Trophoblast cell (in vitro differentiated cells and primary cell): ENCODE results near the gene PRPF6.

Experiments used
- DNase-seq, 2 donors: peaks; one replicate each; pipeline ENCODE4 v3.0.0-alpha.2; 2016
- H2AFZ ChIP-seq: 2 replicates; pipeline ENCODE4 v1.6.1; 2013; ENCODE audit warnings: low read length, moderate library complexity, mild to moderate bottlenecking; ENCODE audit not compliant: insufficient read depth, poor library complexity
- H2AK5ac ChIP-seq: 2 replicates; pipeline ENCODE4 v1.6.1; 2013; ENCODE audit warnings: mild to moderate bottlenecking, low read length
- H2BK120ac ChIP-seq: 2 replicates; pipeline ENCODE4 v1.6.1; 2013; ENCODE audit warnings: low read length, mild to moderate bottlenecking, moderate library complexity; ENCODE audit not compliant: insufficient read depth, poor library complexity
- H2BK12ac ChIP-seq: 2 replicates; pipeline ENCODE4 v1.6.1; 2013; ENCODE audit warnings: mild to moderate bottlenecking, low read length, moderate library complexity
- H2BK5ac ChIP-seq: 2 replicates; pipeline ENCODE4 v1.6.1; 2013; ENCODE audit warnings: low read length, low read depth, moderate library complexity, mild to moderate bottlenecking; ENCODE audit not compliant: poor library complexity
- H3K14ac ChIP-seq: 2 replicates; pipeline ENCODE4 v1.6.1; 2013; ENCODE audit warnings: mild to moderate bottlenecking, low read length
- H3K18ac ChIP-seq: 2 replicates; pipeline ENCODE4 v1.6.1; 2013; ENCODE audit warnings: mild to moderate bottlenecking, low read length
- H3K23ac ChIP-seq: 2 replicates; pipeline ENCODE4 v1.6.1; 2013; ENCODE audit warnings: low read length
- H3K27ac ChIP-seq: 2 replicates; pipeline ENCODE4 v1.5.1; 2013; ENCODE audit warnings: low read depth, mild to moderate bottlenecking, inconsistent platforms, low read length, moderate library complexity
- H3K27me3 ChIP-seq: 2 replicates; pipeline ENCODE4 v1.6.1; 2013; ENCODE audit warnings: inconsistent platforms, mild to moderate bottlenecking, low read length, moderate library complexity; ENCODE audit not compliant: insufficient read depth
- H3K36me3 ChIP-seq, 2 experiments: 1 replicate in 1 of 2; 2 replicates in 1 of 2; pipeline ENCODE4 v1.6.1; 2013; ENCODE audit warnings: low read length in 2 of 2, mild to moderate bottlenecking in 2 of 2, moderate library complexity in 1 of 2; ENCODE audit not compliant: insufficient read depth in 2 of 2, control insufficient read depth in 1 of 2
- H3K4ac ChIP-seq: 2 replicates; pipeline ENCODE4 v1.6.1; 2013; ENCODE audit warnings: low read depth, mild to moderate bottlenecking, low read length, moderate library complexity
- H3K4me1 ChIP-seq, 2 experiments: 1 replicate in 1 of 2; 2 replicates in 1 of 2; pipeline ENCODE4 v1.6.1; 2013; ENCODE audit warnings: low read length in 2 of 2, mild to moderate bottlenecking in 2 of 2, moderate library complexity in 1 of 2; ENCODE audit not compliant: insufficient read depth in 2 of 2, control insufficient read depth in 1 of 2
- H3K4me2 ChIP-seq: 2 replicates; pipeline ENCODE4 v1.6.1; 2013; ENCODE audit warnings: inconsistent platforms, mild to moderate bottlenecking, low read length, moderate library complexity
- H3K4me3 ChIP-seq: 2 replicates; pipeline ENCODE4 v1.5.1; 2013; ENCODE audit warnings: mild to moderate bottlenecking, low read depth, low read length, inconsistent platforms
- H3K79me1 ChIP-seq: one replicate; pipeline ENCODE4 v1.6.1; 2013; ENCODE audit warnings: low read length
- H3K79me2 ChIP-seq: 2 replicates; pipeline ENCODE4 v1.6.1; 2013; ENCODE audit warnings: low read length, mild to moderate bottlenecking; ENCODE audit not compliant: control insufficient read depth, insufficient read depth, poor library complexity
- H3K9ac ChIP-seq: 2 replicates; pipeline ENCODE4 v1.6.1; 2013; ENCODE audit warnings: mild to moderate bottlenecking, low read length
- H3K9me3 ChIP-seq: 2 replicates; pipeline ENCODE4 v1.6.1; 2013; ENCODE audit warnings: low read depth, mild to moderate bottlenecking, control low read depth, inconsistent platforms, low read length; ENCODE audit not compliant: insufficient read depth
- H4K12ac ChIP-seq: 2 replicates; pipeline ENCODE4 v1.6.1; 2013; ENCODE audit warnings: low read depth, mild to moderate bottlenecking, low read length, moderate library complexity
- H4K8ac ChIP-seq: 2 replicates; pipeline ENCODE4 v1.6.1; 2013; ENCODE audit warnings: low read depth, mild to moderate bottlenecking, low read length, moderate library complexity
- H4K91ac ChIP-seq: one replicate; pipeline ENCODE4 v1.6.1; 2013; ENCODE audit warnings: low read depth, mild to moderate bottlenecking, low read length, moderate library complexity
- WGBS: extraction: QIAGEN DNeasy Blood & Tissue Kit; methylation state at CpG from one replicate; pipeline ENCODE4 v1.1.7; 2013; ENCODE audit warnings: missing lambda C conversion rate; ENCODE audit not compliant: insufficient read length, insufficient coverage; ENCODE audit errors: extremely low coverage; 5-methylcytosine and 5-hydroxymethylcytosine counted together

PRPF6 gene

DNA sequence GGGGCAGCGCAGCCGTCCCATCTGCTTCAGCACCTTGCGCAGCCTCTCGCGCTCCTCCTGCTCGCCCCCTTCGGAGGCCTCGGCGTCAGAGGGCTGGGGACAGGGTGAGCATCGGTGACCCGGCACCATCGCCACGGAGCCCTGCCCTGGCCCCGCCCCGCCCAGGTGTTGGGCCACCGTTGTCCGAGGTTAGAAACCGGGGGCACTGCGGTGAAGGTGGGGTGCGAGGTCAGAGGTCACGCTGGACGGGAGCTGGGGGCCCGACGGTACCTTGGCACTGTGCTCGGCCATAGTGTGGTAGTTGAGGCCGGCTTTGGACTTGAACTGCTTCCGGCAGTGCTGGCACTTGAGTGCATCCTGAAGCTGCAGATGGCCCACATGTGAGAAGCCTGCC is 17.6 kb upstream of the PRPF6 start:
- Histone ChIP-seq H3K79me2 (no peaks in the 10 kb centered on the region), H3K79me1 (no peaks in the 10 kb centered on the region), H3K18ac (no peak overlapping the region), H4K12ac (no peak overlapping the region), H3K4me2 (no peak overlapping the region), H3K9me3 (peaks cover 50% of the 10 kb centered on the region), H3K4me1 (no peaks in the 10 kb centered on the region), H2BK12ac (no peak overlapping the region), H3K27ac (no peak overlapping the region), H3K4me3 (no peak overlapping the region), H3K14ac (no peak overlapping the region), H4K8ac (no peak overlapping the region), H3K4ac (no peak overlapping the region), H3K36me3 (peaks cover 70 to 75% of the 10 kb centered on the region in 2 experiments), H2AFZ (no peak overlapping the region), H2AK5ac (no peak overlapping the region), H4K91ac (no peak overlapping the region), H3K23ac (no peak overlapping the region), H3K9ac (no peak overlapping the region), H3K27me3 (no peaks in the 10 kb centered on the region), H2BK5ac (no peak overlapping the region), H2BK120ac (no peak overlapping the region)
- no CpG with 5 or more reads among the region's 27 CpGs for WGBS
- DNase-seq = no peak

DNA sequence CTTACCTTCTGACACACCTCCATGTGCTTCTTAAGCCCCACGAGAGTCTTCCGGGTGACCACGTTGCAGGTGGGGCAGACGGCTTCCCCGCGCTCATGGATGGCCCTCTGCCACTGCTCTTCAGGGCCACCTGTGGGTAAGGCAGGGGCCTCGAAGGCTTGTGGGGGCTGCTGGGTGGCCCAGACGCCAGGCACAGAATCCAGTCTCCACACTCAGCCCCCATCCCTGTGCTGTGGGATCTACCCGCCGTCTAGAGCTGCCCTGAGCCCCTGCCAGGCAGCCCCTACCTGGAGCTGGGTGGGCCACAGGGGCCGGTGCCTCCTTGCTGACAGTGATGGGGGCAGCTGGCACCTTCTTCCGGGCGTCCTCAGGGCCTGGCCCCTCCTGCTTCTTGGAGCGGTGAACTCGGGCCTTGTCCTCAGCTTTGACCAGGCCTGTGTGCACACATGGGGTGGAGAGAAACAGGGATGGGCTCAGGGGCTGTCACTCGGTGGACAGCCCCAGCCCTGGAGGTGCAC is 17.1 kb upstream of the PRPF6 start:
- H3K4me3 ChIP-seq = no peak overlapping the region
- H2AFZ ChIP-seq = no peak overlapping the region
- no peak overlapping the region for H2BK5ac ChIP-seq
- H3K27ac ChIP-seq = no peak overlapping the region
- no peaks in the 10 kb centered on the region for H3K79me2 ChIP-seq
- no peak overlapping the region for H3K23ac ChIP-seq
- H2BK120ac ChIP-seq = no peak overlapping the region
- peaks cover 70 to 75% of the 10 kb centered on the region in 2 experiments for H3K36me3 ChIP-seq
- no peaks in the 10 kb centered on the region for H3K27me3 ChIP-seq
- no peak overlapping the region for H4K8ac ChIP-seq
- H3K79me1 ChIP-seq = no peaks in the 10 kb centered on the region
- H4K91ac ChIP-seq = no peak overlapping the region
- no peak overlapping the region for H3K4ac ChIP-seq
- H3K18ac ChIP-seq = no peak overlapping the region
- no peak overlapping the region for H3K14ac ChIP-seq
- no peak overlapping the region for H4K12ac ChIP-seq
- H3K9me3 ChIP-seq = peaks cover 53% of the 10 kb centered on the region
- no CpG with 5 or more reads among the region's 16 CpGs for WGBS
- H3K4me2 ChIP-seq = no peak overlapping the region
- H3K4me1 ChIP-seq = peaks cover under 1 to 3% of the 10 kb centered on the region in 2 experiments
- H2AK5ac ChIP-seq = no peak overlapping the region
- DNase-seq = no peak
- no peak overlapping the region for H3K9ac ChIP-seq
- H2BK12ac ChIP-seq = no peak overlapping the region

DNA sequence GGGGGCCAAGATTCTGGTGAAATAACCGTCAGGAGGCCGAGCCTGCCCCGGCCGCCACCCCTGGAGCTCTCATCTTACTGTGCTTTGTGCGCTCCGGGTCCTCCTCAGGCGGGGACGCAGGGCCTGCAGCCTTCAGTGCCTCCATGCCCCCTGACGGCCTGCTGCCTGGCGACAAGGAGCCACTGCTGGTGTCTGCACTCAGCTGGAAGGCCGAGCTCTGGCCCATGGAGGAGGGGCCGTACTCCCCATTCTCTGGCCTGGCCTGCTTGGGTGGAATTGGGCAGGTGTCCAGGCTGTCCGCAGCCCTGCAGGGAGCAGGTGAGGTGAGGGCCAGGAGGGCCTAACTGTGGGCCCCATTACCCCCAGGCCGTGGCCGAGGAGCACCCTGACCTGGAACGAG is 16.5 kb upstream of the PRPF6 start:
- Histone ChIP-seq H4K8ac (no peak overlapping the region), H4K12ac (no peak overlapping the region), H3K27me3 (no peaks in the 10 kb centered on the region), H2BK120ac (no peak overlapping the region), H2BK5ac (no peak overlapping the region), H3K79me1 (peaks cover 4% of the 10 kb centered on the region), H3K9me3 (peaks cover 53% of the 10 kb centered on the region), H3K4ac (no peak overlapping the region), H3K4me1 (peaks cover 4 to 6% of the 10 kb centered on the region in 2 experiments), H3K18ac (no peak overlapping the region), H3K79me2 (peaks cover 3% of the 10 kb centered on the region), H3K4me2 (no peak overlapping the region), H3K27ac (no peak overlapping the region), H3K9ac (no peak overlapping the region), H3K36me3 (peaks cover 66 to 70% of the 10 kb centered on the region in 2 experiments), H3K14ac (no peak overlapping the region), H3K23ac (no peak overlapping the region), H3K4me3 (no peak overlapping the region), H4K91ac (no peak overlapping the region), H2BK12ac (no peak overlapping the region), H2AFZ (no peak overlapping the region), H2AK5ac (no peak overlapping the region)
- no CpG with 5 or more reads among the region's 16 CpGs for WGBS
- DNase-seq = no peak

DNA sequence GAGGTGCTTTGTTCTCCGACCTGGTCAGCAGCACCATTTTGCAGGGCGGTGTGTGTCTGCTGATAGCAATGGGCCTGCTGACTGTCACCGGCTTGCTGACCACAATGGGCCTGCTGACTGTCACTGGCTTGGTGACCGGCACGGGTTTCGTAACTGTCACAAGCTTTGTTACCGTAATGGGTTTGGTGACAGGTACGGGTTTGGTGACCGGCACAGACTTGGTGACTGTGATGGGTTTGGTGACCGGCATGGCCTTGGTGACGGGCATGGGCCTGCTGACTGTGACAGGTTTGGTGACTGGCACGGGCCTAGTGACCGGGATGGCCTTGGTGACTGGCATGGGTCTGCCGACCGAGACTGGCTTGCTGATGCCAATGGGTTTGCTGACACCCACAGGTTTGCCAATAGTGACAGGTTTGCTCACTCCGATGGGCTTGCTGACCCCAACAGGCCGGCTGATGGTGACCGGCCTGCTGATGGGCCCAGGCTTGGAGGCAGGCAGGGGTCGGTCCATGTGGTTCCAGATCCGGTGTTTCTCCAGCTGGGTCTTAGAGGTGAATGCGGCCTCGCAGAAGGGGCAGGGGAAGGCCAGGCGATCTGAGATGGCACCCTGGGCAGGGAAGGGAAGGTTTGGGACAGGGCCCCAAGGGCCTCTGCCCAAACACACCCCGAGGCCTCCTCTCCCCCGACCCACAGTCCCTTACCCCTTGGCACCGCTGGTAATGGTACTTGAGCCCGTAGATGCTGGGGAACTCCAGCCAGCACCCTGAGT is 14.6 kb upstream of the PRPF6 start:
- Histone ChIP-seq H2BK5ac (no peak overlapping the region), H3K23ac (no peak overlapping the region), H3K79me2 (peaks cover 7% of the 10 kb centered on the region), H2BK12ac (no peak overlapping the region), H3K9me3 (peaks cover 53% of the 10 kb centered on the region), H3K36me3 (peaks cover 55 to 58% of the 10 kb centered on the region in 2 experiments), H2AK5ac (no peak overlapping the region), H3K27me3 (no peaks in the 10 kb centered on the region), H2AFZ (no peak overlapping the region), H2BK120ac (no peak overlapping the region), H3K27ac (no peak overlapping the region), H4K8ac (no peak overlapping the region), H3K4me2 (no peak overlapping the region), H3K9ac (no peak overlapping the region), H3K18ac (no peak overlapping the region), H3K79me1 (peaks cover 8% of the 10 kb centered on the region), H3K14ac (no peak overlapping the region), H3K4me3 (no peak overlapping the region), H3K4me1 (peaks cover 6 to 10% of the 10 kb centered on the region in 2 experiments), H4K91ac (no peak overlapping the region), H4K12ac (no peak overlapping the region), H3K4ac (no peak overlapping the region)
- DNase-seq = no peak
- no CpG with 5 or more reads among the region's 27 CpGs for WGBS
